HG02981 (cell line): ENCODE data around the gene CRIM1.

Source experiments
- ATAC-seq: cut with Tn5 transposase; IDR thresholded peaks from one replicate; pipeline ENCODE4 v1.9.1; 2021; ENCODE audit warnings: mild to moderate bottlenecking, moderate library complexity; ENCODE audit not compliant: unreplicated experiment

The CRIM1 gene

GRCh38 chr2:36451512-36451911 lies 95.9 kb downstream of the CRIM1 start:
- ATAC-seq, result no peak

GRCh38 chr2:36452260-36452659 lies 96.7 kb downstream of the CRIM1 start:
- no peak for ATAC-seq

GRCh38 chr2:36453652-36454051 lies 98.1 kb downstream of the CRIM1 start:
- no peak for ATAC-seq

GRCh38 chr2:36455011-36455410 lies 99.4 kb downstream of the CRIM1 start:
- ATAC-seq, result no peak

- ATAC-seq, result no peak
These were observed 100.2 kb downstream of the CRIM1 start for GRCh38 chr2:36455788-36456187.

DNA sequence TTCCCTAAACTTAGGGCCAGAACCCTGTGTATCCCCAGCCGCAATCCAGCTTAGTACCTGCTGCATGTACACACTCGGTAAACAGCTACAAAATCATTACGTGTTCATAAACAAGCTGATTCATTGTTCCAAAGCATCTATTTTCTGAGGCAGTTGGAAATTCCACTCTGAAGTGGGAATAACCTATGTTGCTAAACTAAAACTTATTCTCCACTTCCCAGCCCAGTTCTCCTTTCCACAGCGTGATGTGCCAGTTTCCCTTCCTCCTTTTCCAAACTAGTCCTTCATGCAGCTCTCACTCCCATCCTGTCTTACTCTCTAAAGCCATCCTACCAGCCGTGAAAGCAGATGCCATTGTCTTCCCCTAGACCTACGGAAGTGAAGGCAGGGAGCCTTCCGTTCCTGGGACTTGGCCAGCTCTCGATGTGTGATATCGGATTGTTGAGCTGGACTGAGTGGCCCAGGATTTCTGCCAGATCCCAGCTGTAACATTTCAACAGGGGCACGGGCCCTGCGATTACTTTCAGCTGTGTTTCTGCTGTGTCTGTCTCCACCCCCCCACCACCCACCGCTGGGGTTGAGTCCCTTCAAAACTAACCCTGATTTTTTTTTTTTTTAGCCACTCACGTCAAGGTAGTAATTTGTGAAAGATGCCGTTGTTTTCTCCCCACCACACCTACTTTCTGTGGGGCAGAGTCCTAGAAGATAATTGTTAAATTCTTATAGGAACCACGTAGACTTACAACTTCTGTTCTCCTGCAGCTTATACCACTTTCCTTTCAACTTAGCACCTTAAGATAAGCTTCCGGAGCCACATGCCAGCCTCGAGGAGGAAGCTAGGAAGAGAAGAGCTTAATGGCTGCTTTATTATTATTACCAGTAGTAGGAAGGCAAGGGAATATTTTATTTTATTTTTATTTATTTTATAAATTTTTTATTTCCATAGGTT lies 100.9 kb downstream of the CRIM1 start:
- ATAC-seq, result no peak

GRCh38 chr2:36458106-36458505 lies 102.5 kb downstream of the CRIM1 start:
- no peak for ATAC-seq

GRCh38 chr2:36459725-36460137 lies 104.2 kb downstream of the CRIM1 start:
- no peak for ATAC-seq

DNA sequence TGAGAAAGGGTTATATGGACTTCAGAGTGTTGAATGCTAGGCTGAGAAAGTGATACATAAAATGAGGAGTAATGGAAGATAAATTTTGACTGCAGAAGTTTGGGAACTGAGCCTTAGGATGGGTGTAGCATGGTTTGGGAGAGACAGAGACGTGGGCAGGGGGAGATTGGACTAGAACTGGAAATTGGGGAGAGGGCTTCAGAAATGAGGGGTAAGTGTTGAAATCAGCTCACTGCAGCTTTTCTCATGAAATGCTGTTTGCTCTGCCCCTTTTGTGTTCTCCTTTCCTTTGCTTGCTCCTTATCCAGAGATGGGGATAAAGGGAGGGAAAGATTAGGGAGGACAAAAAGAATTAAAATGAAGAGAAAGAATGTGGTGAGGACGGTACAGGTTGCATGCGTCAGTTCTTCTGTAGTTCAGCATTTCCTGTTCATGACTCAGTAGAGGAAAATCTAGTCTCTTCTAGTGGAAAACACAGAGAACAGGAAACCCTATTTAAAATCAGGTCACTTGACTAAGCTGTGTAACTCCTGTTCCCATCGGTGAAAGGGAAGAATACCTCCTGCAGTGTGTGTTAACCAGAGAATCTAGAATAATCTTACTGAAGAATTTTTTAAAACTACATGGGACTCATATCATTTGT lies 105.6 kb downstream of the CRIM1 start:
- ATAC-seq, result peak; percentile 47

GRCh38 chr2:36462311-36462935 lies 106.8 kb downstream of the CRIM1 start:
- no peak for ATAC-seq

DNA sequence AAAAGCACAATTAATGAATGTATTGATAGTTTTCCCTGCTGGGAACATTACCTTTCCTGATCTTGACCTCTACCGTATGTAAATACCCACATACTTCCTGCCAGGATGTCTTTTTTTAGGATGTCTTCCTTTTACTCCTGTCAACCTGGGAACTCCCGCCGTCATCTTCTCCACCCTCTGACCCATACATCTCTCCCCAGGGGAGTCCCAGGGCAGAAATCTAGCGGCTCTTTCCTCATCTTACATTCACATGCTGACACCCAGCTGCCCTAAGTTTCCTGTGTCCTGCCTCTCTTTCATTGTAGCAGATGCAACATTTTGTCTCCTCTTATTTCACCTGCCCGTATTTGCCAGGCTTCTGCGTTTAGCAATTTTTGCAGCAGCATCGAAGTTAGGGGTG lies 107.8 kb downstream of the CRIM1 start:
- no peak for ATAC-seq

- no peak for ATAC-seq
These were observed 108.6 kb downstream of the CRIM1 start for GRCh38 chr2:36464006-36464721.

- ATAC-seq, result no peak
These were observed 110.6 kb downstream of the CRIM1 start for GRCh38 chr2:36466135-36466534.

DNA sequence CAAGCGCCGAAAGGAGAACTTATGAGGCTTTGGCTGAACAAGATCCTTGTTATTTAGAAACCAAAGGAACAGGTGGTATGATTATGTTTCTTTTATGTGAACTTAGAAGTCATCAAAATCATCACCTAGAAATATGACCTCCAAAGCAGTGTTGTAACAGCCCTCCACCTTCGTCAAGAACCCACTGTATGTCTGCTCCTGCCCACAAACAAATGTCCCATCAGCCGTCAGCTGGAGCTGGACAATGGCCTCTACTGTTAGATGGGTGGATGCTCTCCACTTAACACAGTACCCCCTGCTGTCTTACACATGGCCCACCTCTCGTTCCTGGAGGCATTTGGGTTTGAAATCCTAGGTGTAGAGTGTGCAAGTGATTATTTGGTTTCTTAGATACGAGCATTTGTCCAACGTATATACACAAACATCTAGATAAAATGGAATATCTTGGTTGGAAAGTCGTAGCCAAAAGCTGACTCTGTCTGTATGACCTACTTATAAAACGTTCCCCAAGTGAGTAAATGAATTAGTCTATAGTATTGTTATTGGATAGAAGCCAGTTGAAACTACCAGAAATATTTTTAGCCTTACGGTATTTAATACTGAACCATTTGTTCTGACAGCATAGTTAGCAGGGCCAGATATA lies 113.0 kb downstream of the CRIM1 start:
- no peak for ATAC-seq

DNA sequence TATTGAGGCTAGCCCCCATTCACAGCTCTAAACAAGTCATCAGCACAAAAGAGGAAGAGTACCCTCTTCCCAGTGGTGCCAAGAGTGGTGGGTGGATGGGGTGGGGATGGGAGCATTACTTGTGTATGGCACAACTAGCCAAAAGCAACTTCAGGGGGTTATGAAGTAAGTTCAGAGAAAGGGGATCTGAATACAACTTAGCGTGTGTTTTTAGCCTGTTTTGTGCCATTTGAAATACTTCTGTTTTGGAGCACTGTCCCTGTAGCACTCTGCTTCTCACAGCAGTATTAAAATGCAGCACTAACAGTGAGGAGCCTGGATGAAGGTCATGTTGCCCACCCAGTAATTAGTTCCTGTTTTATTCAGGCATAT lies 113.5 kb downstream of the CRIM1 start:
- ATAC-seq, result no peak

DNA sequence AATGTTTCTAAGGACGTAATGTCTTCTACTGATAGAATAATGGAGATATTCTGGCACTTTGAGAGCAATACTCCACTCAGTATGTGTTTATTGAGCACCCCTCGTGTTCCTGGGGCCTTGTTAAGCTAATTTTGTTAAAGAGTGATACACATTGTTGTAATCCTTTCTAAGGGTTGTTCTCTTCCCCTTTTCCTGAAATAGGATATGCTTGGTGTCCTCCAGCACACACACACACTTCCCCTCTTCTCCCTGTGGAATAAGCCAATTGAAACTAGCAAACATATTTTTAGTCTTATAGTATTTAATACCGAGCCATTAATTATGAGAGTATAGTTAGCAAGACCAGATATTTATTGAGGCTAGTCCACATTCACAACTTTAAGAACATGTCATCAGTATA lies 114.1 kb downstream of the CRIM1 start:
- no peak for ATAC-seq

GRCh38 chr2:36473230-36473629 lies 117.7 kb downstream of the CRIM1 start:
- no peak for ATAC-seq

- ATAC-seq, result no peak
These were observed 120.8 kb downstream of the CRIM1 start for GRCh38 chr2:36476411-36476810.

DNA sequence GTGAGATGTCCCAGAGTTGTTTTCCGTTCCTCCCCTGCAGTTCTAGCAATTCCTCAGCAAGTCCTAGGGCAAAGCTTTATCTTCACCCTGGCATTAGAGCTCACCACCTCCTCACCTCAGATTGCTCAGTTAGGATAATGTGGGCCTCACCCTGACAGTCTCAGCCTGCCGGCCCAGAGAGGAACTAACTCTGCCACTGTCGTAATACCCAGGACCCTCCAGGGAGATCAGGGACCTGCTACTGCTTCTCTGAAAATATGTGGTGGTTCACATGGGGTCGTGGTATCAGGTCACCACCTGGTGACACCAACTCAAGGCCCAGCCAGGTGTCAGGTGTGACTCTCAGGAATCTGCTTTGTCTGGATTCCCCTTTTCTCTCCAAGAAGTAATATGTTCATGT lies 121.7 kb downstream of the CRIM1 start:
- ATAC-seq, result no peak

GRCh38 chr2:36477746-36478145 lies 122.2 kb downstream of the CRIM1 start:
- no peak for ATAC-seq

DNA sequence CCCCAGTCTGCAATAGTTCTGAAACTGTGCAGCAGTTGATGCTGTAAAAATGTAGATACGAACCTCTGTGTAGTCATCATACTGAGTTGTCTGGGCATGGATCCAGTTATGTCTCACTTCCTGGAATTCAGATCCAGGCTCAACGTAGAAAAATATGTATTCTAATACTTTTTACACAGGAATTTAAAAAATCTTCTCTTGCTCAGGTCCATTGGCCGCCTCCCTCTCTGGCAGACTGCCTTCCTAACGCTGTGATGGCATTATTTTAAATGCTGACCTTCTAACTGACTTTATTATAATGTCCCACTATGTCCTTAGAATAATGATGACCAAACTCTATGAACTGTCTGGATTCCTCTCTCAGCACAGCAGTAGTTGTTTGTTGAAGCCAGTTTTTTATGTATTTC lies 122.8 kb downstream of the CRIM1 start:
- no peak for ATAC-seq
